Keratinocyte (primary cell): Measurements from ENCODE around the gene ITCH.

ENCODE experiments used
- CTCF ChIP-seq, 3 experiments: IDR thresholded peaks in 1 of 3; conservative IDR thresholded peaks in 1 of 3; optimal IDR thresholded peaks in 1 of 3; 2 replicates in 2 of 3; 3 replicates in 1 of 3; pipeline versions ENCODE3 to v1.5.1; 2011; ENCODE audit warnings: low read length in 3 of 3, mild to moderate bottlenecking in 3 of 3, moderate library complexity in 2 of 3, control low read depth in 1 of 3, inconsistent platforms in 1 of 3; ENCODE audit not compliant: insufficient read depth in 2 of 3; ENCODE audit errors: extremely low read depth in 1 of 3
- EZH2 ChIP-seq: IDR thresholded peaks from one replicate; pipeline ENCODE4 v1.6.1; 2012; ENCODE audit warnings: inconsistent platforms, mild to moderate bottlenecking, low read length, moderate library complexity

GRCh38 chr20:34527016-34527415 lies 163.9 kb downstream of the ITCH start:
- TF ChIP-seq CTCF (optimal IDR thresholded peaks at IDR 0.05 in 1 of 3, IDR thresholded peaks at IDR 0.05 in 1 of 3, conservative IDR thresholded peaks at IDR 0.05 in 1 of 3; ENCODE audit: extremely low read depth in 1 of 3, insufficient read depth in 2 of 3, low read length in 3 of 3) = no peak
- TF ChIP-seq EZH2 = no peak
